Fibroblast of the conjunctiva (primary cell): Measurements from ENCODE around the gene FNDC3B.

Experiments used
- DNase-seq: peaks from one replicate; pipeline ENCODE4 v3.0.0-alpha.2; 2010; ENCODE audit warnings: low read depth

The FNDC3B gene

DNA sequence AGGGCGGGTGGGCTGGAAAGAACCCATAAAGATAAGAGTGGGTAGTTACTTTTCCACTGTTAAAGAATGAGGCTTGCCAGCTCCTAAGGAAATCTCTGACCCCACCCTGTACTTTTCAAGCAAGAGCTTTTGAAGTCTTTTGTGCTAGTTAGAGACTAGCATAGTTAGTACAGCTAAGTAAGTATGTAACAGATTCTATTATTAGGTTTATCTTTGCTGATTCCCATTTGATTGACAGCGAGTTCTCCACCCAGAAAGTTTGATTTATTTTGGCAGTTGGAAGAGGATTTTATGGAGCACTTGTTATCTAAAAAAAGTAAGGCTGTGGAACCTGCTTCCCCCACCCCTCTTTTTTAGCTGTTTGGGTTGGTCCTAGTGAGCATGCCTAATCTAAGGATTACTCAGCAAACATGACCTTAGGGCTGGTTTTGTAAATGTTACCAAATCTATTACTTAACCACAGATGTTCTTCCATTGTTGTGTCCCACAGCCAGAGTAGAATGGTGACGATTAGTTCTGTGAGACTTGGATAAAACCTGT, 57.6 kb downstream of the FNDC3B start:
- DNase-seq, result peak; percentile 36

DNA sequence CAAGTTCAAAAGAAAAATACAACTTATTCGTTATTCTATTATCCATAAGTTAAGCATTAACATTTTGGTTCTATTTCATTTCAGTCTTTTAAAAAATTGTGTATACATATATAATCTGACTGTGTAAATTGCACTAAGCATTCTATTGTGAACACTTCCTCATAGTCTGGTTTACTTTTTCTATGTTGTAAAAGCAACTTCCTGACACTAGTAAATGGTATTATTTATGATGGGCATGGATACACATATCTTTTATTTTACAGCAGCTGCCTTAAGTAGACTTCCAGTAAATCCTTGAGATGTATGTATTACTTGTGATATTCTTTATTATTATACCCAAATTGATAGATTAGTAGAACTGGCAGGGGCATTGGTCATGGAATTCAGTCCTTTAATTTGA, 58.2 kb downstream of the FNDC3B start:
- DNase-seq, result no peak

DNA sequence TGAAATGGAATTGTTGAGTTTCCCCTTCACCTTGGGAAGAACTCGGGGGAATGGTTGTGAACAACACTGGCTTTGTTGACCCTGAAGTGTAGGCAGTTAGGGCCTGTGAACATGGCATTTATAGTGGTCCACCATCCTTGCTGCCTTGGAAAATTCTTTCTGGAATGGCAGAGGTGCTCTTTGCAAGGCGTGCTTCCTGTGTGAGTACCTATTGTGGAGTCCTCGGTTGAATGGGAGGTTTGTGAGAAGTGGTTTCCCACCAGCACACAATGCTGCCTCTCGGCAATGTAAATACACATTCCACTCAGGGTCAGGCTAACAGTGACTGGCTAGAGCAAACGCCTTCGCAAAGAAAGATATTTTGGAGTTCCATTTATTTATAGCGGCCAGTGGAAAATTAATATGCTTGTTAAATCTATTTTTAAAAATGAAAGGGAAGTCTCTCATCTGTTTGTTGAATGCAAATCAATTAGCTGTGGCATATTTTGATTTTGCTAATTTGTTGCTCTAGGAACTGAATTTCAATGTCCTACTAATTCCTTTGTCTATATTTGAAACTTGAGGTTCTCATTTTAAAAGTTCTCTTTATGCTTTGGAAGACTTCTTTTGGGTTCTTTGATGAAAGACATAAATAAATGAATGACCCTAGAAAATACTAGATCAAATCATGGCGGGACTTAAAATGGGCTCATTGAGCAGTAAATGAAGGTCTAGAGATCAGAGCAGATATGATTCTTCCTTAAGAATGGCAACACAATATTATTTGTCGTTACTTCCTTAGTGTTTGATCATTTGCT, 59.5 kb downstream of the FNDC3B start:
- DNase-seq, result no peak

DNA sequence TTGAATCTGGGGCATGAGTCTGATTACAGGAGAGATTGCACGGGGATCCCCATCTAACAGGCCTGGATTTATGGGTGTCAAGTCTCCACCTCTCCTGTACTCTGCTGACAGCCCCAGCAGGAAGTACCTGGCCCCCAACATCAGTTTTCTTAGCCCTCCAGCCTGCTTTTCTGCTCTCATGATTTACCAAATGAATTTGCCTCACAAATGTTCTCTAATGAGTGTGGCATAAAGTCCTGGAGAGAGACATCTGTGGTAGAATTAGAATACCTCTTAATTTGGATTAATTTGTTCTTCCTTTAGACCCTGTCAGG, 60.1 kb downstream of the FNDC3B start:
- no peak for DNase-seq

DNA sequence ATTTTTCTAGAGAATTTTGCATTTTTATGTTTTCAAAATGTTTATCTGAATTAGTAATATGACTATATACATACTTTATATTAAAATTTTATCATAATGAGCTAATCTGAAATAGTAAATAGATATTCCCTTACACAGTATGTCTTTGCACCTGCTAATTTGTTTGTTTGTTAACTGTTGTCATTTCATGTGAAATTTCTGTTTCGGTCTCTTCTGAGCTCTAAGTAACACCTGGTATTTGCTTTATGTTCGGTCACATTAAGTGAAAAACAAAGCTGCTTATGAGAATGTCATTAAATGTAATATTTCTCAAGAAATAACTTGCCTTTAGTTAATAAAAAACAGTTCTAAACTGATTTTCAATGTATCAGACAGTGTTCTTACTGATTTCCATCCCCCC, 61.1 kb downstream of the FNDC3B start:
- no peak for DNase-seq

DNA sequence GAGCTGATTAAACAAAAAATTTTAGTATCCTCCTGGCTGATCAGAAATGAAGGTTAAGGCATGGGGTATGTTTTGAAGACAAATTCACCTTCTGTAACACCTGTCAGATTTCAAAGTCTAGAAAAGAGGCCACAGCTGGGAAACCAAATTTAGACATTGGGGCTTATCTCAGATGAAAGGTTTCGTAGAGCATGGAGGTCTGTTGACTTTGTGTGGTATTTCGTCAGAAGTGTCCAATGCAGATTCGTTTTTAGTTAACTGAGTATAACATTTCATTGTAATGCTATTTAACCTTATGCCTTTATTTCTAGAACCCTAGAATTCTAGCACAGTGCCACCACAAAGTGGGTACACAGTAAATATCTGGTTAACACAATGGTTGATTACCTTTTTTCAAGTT, 61.7 kb downstream of the FNDC3B start:
- DNase-seq, result no peak

DNA sequence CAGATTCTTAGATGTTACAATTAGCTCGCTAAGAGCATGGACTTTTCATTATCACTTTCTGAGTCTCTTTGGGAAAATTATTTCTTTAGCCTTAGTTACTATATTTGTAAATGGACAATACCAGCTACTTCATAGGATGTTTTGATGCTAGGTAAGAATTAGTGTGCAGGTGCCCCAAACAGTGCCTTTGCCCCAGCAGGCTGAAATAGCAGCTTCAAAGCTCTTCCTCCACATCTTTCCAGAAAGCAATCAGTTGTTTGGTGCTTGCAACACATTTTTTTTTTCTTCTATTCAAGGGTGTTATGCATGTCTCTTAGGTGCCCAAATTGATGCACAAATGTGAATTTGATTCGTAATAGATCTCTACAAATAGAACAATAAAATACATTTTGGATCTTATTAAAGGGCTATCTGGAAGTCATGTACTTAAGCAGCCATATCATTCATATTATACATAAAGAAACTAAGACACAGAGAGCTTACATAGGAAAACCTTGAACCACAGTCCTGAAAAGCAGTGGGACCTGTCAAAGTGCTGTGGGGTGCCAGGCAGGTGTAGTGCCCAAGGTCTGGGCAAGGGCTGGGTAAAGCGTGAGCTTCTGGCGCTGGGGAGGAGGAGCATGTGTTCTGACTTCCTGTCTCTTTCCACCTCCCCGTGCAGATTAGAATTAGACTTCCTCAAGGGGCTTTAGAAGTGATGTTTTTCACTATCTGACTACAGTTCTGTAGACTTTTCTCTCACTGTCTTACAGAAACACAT, 62.9 kb downstream of the FNDC3B start:
- DNase-seq, result no peak

DNA sequence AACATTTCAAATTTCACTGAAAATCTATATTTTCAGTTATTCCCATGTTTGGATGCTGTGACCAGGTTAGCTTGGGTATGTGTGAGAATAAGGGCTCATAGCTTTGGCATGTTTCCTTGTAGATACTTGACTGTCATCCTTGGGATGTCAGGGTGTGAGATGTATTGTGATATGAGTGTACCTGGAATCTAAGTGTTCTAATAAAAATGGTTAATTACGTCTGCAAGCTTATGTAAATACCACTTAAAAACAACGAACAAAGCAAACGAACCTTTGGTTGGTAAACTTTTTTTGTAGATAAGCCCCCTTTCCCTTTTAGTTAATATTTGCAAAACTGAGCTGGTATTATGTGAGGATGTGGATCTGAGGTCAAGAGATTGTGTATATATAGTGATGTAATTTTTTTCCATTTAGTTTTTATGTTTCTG, 63.5 kb downstream of the FNDC3B start:
- DNase-seq, result no peak

DNA sequence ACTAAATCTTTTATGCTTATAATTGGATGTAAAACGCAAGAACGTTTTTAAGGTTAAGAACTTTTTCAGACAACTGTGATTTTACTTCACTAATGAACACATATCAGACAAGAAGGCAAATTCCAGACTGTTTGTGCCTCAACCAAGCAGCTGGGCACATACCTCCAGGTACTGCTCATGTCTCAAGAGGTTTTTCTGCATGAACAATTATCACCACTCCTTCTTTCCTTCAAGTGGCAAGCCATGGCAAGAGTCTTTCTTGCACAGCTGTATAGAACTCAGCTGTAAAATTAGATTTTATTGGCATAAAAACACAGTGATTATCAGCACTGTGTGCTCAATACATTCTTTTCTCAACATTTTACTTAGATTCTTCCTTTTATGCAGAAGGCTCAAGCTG, 64.3 kb downstream of the FNDC3B start:
- no peak for DNase-seq

DNA sequence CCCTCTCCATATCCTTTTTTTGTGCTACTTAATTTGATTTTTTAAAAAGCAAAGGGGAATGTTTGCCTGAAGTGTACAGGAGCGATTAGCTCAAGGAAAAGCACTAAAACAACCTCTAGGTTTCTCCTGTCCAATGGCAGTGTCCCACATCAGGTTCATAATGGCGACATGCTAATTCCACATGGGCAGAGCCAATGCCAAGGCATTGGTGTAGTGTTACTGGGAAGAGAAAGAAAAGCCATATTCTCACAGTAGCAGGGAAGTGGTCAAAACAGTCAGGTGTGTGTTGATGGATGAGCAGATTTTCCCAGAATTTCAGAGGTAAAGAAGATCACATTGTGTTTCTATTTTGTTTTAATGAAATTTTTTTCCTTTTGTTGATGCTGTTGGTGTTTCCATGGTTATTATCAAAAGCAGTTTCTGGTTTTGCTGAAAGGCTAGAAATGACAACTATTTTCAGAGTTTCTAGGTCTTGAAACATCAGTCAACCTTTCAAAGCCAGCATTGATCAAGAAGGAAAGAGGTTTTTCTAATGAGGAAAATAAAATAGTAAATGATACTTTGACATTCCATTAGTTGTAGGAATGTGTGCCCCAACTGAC, 65.2 kb downstream of the FNDC3B start:
- no peak for DNase-seq

DNA sequence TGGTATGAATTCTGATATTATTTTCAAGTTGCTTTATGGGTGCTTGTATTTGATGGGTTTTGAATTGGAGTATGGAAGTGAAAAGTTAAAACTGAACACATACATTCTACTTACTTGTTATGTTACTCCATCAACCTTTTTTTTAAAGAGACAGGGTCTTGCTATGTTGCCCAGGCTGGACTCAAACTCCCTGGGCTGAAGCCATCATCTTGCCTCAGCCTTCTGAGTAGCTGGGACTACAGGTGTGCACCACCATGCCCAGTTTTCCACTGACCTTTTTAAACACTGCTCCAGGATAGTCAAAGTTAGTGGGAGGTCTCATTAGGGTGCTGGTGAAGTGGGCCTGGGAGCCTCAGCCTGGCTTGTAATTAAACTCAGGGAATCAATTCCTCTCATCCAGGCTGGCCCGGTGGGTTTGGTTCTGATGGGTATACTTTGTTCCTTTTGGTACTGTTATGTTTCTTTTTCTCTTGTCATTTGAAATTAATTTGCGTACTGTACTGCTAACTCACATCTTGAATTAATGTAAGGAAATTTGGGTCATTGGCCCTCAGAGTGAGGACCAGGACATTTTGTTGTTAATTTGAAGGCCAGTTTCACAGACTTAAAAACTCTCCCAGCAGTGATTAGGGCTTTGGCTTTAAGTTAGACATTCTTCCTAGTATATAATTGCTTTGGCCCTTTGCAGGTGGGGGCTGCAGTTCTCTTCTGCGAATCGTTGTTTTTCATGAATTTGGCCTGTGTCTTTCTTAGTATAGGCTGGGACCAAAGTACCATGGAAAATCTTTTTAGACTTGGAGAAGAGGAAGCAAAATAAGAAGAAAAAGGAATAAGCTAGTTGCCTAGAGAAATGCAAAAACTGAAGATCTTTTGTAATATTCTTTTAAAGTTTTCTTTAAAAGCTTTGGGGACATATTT, 66.9 kb downstream of the FNDC3B start:
- no peak for DNase-seq

DNA sequence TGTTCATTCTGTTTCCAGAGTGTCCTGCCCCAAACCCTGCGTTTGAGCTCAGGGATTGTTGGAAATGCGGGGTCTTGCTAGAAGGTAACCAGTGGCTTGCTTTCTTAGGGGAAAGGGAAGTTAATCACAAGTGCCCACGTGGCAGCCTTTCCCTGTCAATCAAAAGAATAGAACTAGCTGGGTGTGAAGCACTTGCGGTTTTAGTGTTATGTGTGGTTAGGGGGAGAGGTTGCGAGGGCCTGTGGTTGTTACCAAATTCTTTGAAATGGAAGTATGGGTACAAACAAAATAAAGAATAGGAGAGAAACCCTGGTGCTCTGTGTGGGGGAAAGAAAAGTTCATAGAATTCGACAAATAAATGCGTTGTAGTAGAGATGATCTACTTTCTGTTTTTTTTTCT, 67.6 kb downstream of the FNDC3B start:
- DNase-seq, result no peak

DNA sequence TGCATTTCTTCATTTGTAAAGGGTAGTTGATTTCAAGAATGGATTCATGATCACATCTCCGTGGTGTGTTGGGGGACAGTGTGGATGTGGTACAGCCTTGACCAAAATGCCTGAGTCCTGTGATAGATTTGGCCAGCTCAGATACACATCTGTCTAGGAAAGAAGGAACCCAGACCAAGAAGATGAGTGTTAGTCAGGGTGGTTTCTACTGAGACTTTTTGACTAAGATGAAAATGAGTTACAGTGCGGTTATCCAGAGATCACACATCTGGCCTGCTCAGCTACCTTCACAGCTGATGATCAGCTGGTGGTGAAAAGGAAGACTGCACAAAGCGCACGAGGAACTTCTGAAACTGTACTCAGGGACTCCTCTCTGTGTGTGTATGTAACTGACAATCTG, 68.0 kb downstream of the FNDC3B start:
- no peak for DNase-seq

DNA sequence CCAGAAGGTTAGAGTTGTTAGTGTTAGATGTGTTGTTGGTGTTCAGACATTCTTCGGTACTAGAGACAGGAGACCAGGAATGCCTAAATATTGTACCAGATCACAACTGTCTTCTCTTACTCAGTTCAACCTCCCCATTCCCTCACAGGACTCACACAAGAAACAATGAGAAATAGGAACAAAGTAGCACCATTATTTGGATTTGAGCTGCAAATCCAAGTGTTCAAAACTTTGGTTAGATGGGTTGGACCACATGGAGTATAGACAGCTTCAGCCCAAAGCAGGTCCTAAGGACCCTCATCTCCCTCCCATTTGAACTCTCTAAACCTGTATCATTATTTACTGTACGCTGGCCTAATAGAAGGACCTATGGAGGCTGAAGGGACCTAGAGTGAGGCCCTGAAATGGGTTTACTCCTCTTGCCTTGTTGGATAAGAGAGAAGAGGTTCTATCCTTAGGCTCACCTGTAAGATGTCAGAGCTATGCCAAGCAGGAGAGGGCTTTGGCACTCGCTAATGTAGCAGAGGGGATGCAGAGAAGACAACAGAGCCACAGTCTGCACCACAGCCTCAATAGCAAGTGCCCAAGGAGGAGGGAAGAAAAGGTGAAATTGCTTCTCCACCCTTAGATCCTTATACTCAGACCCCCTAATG, 70.9 kb downstream of the FNDC3B start:
- DNase-seq, result no peak

DNA sequence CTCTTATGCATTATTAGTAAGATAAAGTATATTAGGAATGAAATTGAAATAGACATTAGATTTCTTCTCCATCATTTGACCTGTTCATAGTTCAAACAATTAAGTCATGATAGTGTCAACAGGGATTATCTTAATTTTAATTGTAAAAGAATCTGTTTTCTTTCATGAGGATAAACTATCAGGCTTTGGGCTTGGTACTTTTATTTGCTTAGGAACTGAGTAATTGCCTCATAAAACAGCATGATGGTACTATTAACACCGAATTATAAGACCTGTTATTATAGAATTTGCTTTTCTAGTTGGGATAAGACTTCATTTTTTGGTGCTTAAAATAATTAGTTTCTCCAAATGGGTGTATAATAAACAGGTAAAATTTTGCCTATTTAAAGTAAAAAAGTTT, 71.8 kb downstream of the FNDC3B start:
- DNase-seq, result no peak

DNA sequence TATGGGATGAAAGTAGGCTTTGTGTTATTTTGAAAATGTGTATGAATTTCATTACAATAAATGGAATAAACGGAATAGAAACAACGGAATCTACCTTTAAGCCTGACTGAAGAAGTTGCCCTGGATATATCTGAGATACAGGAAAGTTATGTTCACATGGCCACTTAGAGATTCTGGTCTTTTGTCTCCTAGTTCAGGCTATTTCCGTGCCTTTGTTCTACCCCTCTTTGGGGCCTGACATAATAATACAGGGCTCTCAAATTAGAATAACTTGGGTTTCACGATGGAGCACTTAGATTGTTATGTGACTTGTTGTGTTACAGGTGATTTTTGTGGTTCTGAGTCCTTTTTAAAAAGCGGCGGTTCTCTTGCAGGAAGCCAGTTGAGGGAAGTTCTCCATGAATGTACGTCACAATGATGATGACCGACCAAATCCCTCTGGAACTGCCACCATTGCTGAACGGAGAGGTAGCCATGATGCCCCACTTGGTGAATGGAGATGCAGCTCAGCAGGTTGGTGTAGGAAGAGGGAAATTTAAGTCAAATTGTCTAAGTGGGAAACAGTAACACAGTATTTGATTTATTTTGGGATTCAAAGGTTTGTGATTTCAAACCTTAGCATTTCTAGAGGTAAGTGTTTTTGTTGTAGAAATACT, 72.8 kb downstream of the FNDC3B start:
- no peak for DNase-seq

DNA sequence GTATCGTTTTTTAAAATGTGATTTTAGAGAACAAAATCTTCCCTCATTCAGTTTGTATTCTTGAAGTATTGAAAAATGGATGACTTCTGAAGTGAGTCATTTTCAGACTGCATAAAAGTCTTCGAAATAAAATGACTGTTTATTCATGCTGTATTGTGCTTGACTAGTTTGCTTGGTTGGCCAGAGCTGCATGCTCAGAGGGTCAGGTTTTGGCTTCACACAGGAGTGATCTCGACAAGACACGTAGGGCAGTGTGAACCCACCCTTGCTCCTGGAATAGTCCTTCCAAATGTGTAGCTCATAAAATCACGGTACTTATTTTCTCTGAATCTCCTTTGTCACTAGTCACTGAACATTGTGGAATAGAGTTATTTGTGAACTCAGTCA, 73.3 kb downstream of the FNDC3B start:
- DNase-seq, result no peak

DNA sequence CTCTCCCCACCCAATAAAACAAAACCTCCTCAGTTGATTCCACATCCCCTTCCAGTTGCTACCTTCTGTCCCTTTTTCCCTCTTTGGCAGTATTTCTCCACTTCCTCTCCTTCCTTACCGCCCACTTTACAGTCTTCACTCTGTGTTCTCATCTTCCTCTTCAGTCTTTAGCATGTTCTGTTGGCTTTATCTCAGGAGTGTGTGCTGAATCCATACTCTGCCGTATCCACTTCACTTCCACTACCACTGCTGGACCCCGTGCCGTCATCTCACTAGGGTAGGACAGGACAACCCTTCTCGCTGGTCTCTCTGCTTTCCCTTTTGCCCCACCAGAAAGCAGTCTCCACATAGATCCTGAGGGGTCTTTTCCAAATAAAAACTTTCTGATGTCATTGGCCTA, 74.3 kb downstream of the FNDC3B start:
- DNase-seq, result no peak

DNA sequence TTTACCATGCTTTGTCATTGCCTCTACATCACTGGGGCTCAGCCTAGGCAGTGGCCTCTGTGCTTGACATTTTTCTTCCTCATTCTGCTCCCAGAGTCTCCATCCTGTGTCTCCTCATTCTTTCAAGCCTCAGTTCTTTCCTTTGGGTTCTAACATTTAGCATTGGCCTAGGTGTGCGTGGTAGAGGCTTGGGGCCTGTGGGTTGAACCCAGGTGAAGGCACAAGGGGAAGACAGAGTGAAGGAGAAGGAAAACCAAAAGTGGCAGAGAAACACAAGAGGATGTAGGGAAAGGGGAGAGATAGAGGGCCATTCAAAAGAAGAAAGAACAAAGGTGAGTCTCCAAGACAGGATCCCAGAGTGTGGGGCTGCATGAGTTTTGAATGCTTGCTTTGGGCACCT, 75.7 kb downstream of the FNDC3B start:
- no peak for DNase-seq

DNA sequence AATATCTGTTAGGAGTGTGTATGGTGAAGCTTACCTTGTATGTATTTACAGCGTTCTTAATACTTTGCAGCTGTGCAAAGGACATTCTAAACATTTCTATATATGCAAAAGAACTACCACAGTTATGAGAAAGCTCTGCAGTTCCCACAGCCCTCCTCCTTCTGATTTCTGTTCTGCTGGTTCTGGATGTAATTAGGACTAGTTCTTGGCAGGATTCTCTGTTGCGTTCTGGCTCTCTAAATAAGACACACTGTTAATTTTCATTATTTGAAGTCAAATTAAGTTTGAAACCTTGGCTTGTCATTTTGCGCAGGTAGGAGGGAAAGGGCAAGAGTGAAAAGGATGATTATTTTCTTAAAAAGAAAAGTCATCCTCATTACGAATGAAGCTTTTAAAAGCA, 76.4 kb downstream of the FNDC3B start:
- no peak for DNase-seq

DNA sequence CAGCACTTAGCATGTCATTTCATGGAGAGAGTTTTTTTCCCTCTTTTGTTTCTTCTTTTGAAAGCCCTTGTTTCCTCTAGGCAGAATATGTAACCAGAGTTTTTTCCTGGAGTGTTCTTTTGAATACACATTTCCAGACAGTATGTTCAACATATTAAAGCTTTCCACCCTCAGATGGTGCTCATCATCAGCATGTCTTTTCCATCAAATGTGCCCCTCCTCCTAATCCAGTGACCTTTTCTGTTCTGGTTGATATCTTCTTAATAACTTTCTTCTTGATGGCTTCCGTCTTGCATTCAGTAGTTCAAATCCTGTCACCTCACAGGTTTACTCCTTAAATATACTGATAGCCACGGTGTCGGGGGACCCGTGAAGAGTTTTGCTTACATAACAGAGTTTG, 78.6 kb downstream of the FNDC3B start:
- DNase-seq, result no peak
